Fibroblast of the aortic adventitia (primary cell): ENCODE measurements around the gene ENTPD8. TPM values are rescaled to one million over a fixed set of nuclear protein-coding genes. Genes with fewer than 3 reads are reported as not detected.

Source experiments
- DNase-seq: peaks from one replicate; pipeline ENCODE4 v3.0.0-alpha.2; 2010; ENCODE audit warnings: low read depth
- H3K4me3 ChIP-seq: 2 replicates; pipeline ENCODE4 v1.5.1; 2011; ENCODE audit warnings: low read depth, mild to moderate bottlenecking, control low read depth, low read length, moderate library complexity
- total RNA-seq: library from RNA; depleted of rRNA; stranded (reverse); fragments of >200 nt; gene quantifications from 2 replicates; pipeline ENCODE4 v1.2.3, GENCODE V29; 2012; ENCODE audit warnings: low replicate concordance
- TF ChIP-seq, protein P1 (sequence below): IDR thresholded peaks from 2 replicates; pipeline ENCODE4 v1.5.1; 2011; ENCODE audit warnings: mild to moderate bottlenecking, low read length, control low read depth, inconsistent platforms; ENCODE audit not compliant: insufficient read depth

ENTPD8 gene
- total RNA-seq, 1 donor = not detected

DNA sequence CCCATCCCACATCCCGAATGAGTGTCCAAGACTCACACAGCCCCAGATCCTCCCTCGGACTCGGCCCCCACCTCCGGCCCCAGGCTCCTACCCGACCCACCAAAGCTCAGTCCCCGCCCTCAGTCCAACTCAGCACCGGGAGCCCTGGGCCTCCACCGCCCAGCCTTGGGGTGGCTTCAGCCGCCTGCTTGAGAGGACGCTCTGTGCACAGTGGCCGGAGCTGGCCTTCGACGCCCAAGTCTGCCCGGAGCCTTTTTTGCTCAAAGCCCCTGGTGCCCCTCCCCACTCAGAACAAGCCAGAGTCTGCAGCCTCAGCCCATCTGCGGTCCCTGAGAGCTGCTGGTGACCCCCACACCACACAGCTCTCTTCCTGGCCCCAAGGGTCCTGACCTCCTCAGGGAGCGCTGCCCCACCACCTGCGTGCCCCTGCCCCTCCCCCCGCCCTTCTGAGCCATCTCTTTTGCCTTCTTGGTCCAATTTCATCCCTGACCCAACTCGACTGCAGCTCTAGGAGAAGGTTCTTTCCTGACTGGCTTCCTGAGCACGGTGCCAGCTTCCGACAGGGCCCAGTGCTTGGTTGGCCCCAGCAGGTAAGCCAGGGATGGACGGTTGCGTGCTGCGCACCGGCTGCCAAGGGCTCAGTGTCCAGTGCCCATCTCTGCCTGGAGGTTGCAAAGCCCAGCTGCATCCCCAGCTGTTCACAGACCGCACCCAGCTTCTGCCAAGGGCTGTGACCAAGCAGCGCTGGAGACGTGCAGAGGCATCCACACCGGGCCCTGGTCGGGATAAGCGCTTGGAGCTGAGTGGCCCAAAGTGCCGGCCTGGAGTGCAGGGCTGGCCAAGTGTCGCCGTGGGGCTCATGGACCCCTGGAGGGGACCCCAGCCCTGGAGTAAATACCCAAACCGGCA lies 45.6 kb upstream of the ENTPD8 start:
- TF ChIP-seq, protein P1, sequence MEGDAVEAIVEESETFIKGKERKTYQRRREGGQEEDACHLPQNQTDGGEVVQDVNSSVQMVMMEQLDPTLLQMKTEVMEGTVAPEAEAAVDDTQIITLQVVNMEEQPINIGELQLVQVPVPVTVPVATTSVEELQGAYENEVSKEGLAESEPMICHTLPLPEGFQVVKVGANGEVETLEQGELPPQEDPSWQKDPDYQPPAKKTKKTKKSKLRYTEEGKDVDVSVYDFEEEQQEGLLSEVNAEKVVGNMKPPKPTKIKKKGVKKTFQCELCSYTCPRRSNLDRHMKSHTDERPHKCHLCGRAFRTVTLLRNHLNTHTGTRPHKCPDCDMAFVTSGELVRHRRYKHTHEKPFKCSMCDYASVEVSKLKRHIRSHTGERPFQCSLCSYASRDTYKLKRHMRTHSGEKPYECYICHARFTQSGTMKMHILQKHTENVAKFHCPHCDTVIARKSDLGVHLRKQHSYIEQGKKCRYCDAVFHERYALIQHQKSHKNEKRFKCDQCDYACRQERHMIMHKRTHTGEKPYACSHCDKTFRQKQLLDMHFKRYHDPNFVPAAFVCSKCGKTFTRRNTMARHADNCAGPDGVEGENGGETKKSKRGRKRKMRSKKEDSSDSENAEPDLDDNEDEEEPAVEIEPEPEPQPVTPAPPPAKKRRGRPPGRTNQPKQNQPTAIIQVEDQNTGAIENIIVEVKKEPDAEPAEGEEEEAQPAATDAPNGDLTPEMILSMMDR = no peak
- DNase-seq = no peak

DNA sequence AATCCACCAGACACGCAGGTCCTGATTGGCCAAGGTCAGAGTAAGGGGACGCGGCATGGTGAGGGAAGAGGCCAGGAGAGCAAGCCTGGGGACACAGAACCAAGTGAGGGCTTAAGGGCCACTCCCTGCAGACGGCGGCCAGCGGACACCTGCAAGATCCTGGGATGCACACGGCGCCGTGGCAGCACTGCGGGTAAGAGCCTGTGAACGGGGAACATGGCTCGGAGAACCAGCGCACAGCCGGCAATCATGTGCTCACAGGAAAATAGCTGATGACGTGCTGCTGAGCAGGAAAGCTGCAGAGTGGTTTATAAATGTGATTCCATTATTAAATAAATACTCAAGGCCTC lies 45.0 kb upstream of the ENTPD8 start:
- no peak for DNase-seq
- TF ChIP-seq, protein P1 = no peak

More for the DNA sequence above, 45.6 kb upstream of the ENTPD8 start:
- no peak overlapping the region for H3K4me3 ChIP-seq

DNA sequence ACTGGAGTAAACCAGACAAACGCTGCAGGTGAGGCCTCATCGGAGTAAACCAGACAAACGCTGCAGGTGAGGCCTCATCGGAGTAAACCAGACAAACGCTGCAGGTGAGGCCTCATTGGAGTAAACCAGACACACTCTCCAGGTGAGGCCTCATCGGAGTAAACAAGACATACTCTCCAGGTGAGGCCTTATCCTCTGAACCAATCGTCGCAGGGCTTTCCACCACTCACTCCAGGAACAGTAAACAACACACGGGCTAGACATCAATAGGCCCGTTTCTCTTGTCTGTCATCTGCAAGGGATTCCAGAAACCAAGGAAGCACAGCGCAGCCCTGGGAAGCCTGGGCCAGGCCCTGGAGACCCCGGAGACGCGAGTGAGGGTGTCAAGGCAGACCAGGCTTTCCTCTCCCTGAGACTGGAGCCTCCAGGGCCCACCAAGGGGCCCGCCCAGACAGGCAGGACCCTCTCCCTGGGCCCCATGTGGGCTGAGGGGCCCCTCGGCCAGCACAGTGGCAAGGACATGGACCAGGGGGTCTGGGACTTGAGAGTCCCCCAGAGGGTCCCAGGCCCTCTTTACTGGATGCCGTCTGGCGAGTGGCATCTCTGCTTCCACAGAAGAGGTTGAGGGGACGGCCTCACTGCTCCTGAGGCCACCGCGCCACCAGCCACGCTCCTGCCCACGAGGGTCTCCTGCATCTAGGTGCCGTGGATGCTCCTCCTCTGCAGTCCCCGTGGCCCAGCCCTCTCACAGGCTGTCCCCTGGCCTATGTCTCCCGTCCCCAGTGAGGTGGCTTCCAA lies 44.4 kb upstream of the ENTPD8 start:
- no peak for DNase-seq
- TF ChIP-seq, protein P1 = no peak

More for the DNA sequence above, 45.0 kb upstream of the ENTPD8 start:
- H3K4me3 ChIP-seq = no peak overlapping the region

DNA sequence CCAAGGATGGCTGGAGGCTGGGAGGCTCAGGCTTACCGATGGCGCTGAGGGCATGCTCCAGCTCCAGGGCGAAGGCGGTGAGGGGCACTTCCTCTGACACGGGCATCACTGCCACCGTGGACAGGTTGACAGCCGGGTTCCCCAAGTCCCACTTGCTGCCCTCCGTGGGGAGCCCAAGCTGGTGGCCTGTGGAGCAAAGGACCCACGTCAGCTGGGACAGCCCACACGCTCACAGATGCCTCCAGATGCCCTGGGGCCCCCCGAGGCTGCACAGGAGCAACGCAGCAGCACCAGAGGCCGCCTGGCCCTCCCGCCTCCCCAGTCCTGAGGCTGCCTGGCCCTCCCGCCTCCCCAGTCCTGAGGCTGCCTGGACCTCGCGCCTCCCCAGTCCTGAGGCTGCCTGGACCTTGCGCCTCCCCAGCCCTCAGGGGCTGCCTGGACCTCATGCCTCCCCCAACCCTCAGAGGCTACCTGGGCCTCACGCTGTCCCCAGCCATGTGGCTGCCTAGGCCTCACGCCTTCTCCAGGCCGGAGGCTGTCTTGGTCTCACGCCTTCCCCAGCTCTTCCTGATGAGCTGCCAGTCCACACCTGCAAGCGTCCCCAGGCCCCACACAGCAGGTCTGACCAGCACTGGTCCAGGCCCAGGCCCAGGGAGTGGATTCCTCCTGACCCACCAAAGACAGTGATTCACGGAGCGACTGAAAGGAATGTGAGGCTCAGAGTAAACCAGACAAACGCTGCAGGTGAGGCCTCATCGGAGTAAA lies 43.6 kb upstream of the ENTPD8 start:
- H3K4me3 ChIP-seq = no peak overlapping the region
- DNase-seq = no peak
- TF ChIP-seq, protein P1 = no peak

More for the DNA sequence above, 44.4 kb upstream of the ENTPD8 start:
- H3K4me3 ChIP-seq = no peak overlapping the region

DNA sequence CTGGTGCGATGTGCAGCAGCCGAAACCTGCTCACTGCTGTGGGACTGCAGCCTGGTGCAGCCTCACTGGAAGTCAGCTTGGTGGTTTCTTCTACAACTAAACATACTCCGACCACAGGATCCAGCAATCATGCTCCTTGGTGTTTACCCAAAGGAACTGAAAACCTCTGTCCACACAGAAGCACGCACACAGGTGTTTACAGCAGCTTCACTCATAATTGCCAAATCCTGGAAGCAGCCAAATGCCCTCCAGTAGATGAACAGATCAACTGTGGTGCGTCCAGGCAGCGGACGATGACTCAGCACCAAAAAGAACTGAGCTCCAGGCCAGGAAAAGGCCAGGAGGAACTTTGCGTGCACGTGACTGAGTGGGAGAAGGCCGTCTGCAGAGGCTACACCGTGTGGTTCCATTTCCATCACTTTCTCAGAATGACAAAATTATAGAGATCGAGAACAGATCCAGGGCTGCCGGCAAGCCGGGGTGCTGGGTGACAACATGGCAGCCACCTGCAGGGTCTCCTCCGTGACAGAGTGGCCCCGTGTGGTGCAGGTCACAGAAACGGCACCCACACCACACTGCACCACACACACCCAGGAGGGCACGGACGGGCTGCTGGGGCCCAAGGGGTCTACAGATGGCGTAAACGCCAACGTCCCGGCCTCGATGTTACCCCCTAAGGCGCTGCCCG lies 41.1 kb upstream of the ENTPD8 start:
- DNase-seq = peak; percentile 56
- TF ChIP-seq, protein P1 = no peak
- no peak overlapping the region for H3K4me3 ChIP-seq
